LNCAP (cell line): ENCODE measurements around the gene CCR6.

Experiments
- TF ChIP-seq, protein P1 (sequence below): fragments of 450-650 bp; IDR thresholded peaks from 2 replicates; pipeline ENCODE4 v1.5.1; 2017; ENCODE audit warnings: mild to moderate bottlenecking

Gene CCR6

GRCh38 chr6:167122041-167122826 lies 662 bp upstream of the CCR6 start:
- TF ChIP-seq, protein P1, sequence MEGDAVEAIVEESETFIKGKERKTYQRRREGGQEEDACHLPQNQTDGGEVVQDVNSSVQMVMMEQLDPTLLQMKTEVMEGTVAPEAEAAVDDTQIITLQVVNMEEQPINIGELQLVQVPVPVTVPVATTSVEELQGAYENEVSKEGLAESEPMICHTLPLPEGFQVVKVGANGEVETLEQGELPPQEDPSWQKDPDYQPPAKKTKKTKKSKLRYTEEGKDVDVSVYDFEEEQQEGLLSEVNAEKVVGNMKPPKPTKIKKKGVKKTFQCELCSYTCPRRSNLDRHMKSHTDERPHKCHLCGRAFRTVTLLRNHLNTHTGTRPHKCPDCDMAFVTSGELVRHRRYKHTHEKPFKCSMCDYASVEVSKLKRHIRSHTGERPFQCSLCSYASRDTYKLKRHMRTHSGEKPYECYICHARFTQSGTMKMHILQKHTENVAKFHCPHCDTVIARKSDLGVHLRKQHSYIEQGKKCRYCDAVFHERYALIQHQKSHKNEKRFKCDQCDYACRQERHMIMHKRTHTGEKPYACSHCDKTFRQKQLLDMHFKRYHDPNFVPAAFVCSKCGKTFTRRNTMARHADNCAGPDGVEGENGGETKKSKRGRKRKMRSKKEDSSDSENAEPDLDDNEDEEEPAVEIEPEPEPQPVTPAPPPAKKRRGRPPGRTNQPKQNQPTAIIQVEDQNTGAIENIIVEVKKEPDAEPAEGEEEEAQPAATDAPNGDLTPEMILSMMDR: no peak

- TF ChIP-seq, protein P1: no peak
Measured at GRCh38 chr6:167124753-167125152, 1.9 kb downstream of the CCR6 start.

DNA sequence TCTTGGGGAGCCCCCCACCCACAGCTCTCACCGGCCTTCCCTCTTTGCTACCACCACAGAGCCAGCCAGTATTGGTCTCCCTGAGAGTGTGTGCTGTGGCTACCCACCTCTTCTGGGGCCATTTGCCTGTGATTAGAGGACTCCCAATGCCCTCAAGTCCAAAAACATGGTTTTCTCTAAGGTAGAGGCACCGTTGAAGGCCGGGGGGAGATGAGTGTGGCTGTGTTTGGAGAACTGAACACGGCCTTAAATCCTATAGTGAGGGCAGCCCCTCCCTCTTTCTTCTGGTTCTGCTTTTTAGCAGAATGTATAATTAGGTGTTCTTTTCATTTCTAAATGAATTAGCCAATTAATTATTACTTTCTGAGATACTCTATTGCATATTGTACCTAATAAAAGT lies 2.5 kb downstream of the CCR6 start:
- TF ChIP-seq, protein P1: no peak

GRCh38 chr6:167125855-167126349 lies 3.0 kb downstream of the CCR6 start:
- TF ChIP-seq, protein P1: no peak

GRCh38 chr6:167127785-167128531 lies 5.1 kb downstream of the CCR6 start:
- TF ChIP-seq, protein P1: no peak

GRCh38 chr6:167129159-167129558 lies 6.3 kb downstream of the CCR6 start:
- TF ChIP-seq, protein P1: no peak

DNA sequence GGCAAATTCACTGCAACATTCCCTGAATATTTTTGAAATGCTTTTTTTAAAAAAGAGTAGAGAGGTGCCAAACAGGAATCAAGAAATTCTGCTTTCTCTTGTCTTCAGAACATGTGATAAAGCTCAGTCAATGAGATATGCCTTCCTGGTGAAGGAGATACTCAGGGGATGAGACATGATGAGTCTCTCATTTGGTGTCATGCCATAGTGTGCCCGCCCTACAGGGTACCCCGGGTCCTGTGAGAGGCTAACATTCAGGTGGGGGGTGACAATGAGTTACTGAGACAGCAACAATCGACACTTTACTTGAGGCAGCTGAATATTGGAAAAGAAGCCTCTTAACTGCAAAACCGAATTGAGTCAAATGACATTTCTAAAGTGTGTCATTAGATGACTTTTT lies 6.7 kb downstream of the CCR6 start:
- TF ChIP-seq, protein P1: no peak
